Heart left ventricle (tissue), 16 donors: ENCODE data around the gene NLRP9. TPM values are rescaled to one million over a fixed set of nuclear protein-coding genes. Genes with fewer than 3 reads are reported as not detected.
"Not testable (repeated sequence)": the region's sequence is repeated elsewhere in the genome, so short reads cannot be mapped to it uniquely, and the experiment has no call there.

ENCODE experiments used
- ATAC-seq, 4 donors: fragments of 200-7000 bp; cut with Tn5 transposase; one replicate each; pipeline ENCODE4 v1.9.1; 2020 to 2022; ENCODE audit warnings: moderate library complexity in 4 of 4, mild to moderate bottlenecking in 3 of 4, moderate number of reproducible peaks in 1 of 4
- DNase-seq, 5 donors: peaks; one replicate each; pipeline ENCODE4 v3.0.0-alpha.2; 2020
- H3K27ac ChIP-seq, 12 donors: fragments of 200-600 bp; sonication (generic) in 4 of 12; one replicate each; pipeline versions ENCODE4 v1.5.0 to v1.8.0; 2016 to 2022; ENCODE audit warnings: mild to moderate bottlenecking in 2 of 12
- H3K27me3 ChIP-seq, 9 donors: fragments of 200-600 bp; sonication (generic) in 2 of 9; one replicate each; pipeline versions ENCODE4 v1.5.1 to v1.8.0; 2016 to 2022; ENCODE audit warnings: mild to moderate bottlenecking in 3 of 9
- H3K36me3 ChIP-seq, 9 donors: fragments of 200-600 bp; sonication (generic) in 2 of 9; one replicate each; pipeline versions ENCODE4 v1.5.0 to v1.8.0; 2018 to 2022; ENCODE audit warnings: mild to moderate bottlenecking in 2 of 9
- H3K4me1 ChIP-seq, 12 donors: fragments of 200-600 bp; sonication (generic) in 4 of 12; one replicate each; pipeline versions ENCODE4 v1.5.0 to v1.8.0; 2016 to 2022; ENCODE audit warnings: mild to moderate bottlenecking in 3 of 12
- H3K4me3 ChIP-seq, 12 donors: fragments of 200-600 bp; sonication (generic) in 4 of 12; one replicate each; pipeline versions ENCODE4 v1.5.0 to v1.8.0; 2017 to 2022; ENCODE audit warnings: mild to moderate bottlenecking in 9 of 12, moderate library complexity in 4 of 12
- H3K9me3 ChIP-seq, 12 donors: fragments of 200-600 bp; sonication (generic) in 4 of 12; one replicate each; pipeline versions ENCODE4 v1.5.0 to v1.8.0; 2016 to 2022; ENCODE audit warnings: mild to moderate bottlenecking in 1 of 12
- POLR2A ChIP-seq, 2 donors: fragments of 450-650 bp; IDR thresholded peaks; one replicate each; pipeline ENCODE4 v1.6.1; 2017; ENCODE audit warnings: antibody characterized with exemption in 2 of 2, mild to moderate bottlenecking in 2 of 2, moderate library complexity in 2 of 2
- WGBS, 4 donors: extraction: QIAGEN DNeasy Blood & Tissue Kit in 2 of 4; methylation state at CpG; one replicate each; pipeline versions ENCODE4 v1.1.5 to v1.1.7; 2013 to 2018; 5-methylcytosine and 5-hydroxymethylcytosine counted together
- intact Hi-C, 10 donors: fragments of 100-400 bp; cut with DNase I; formaldehyde crosslinking; loops; one replicate each; pipeline versions ENCODE4 v1.11.1 to v1.14.2; 2022
- polyA plus RNA-seq, 2 donors: library from polyadenylated mRNA; stranded (reverse); fragments of 200-250 nt; gene quantifications; one replicate each; pipeline ENCODE4 v1.2.3, GENCODE V29; 2013
- total RNA-seq, 9 donors: library from RNA; depleted of rRNA in 2 of 9; stranded (reverse); fragments of >200 nt in 2 of 9; fragmentation: NEBNext Ultra II Directional in 3 of 9; extraction: Animal tissue kit (Norgen Biotek cat#: 25700) in 3 of 9; gene quantifications; one replicate each; pipeline versions ENCODE4 v1.1.0 to v1.2.4, GENCODE V29; 2016 to 2023
- TF ChIP-seq, protein P1 (sequence below), 12 donors: fragments of 200-600 bp; sonication (generic) in 4 of 12; IDR thresholded peaks; one replicate each; pipeline versions ENCODE4 v1.5.0 to v1.8.0; 2018 to 2022; ENCODE audit warnings: antibody characterized with exemption in 12 of 12, mild to moderate bottlenecking in 5 of 12
- donor health status: ischemic (EF 13 %, LVEDD 7.1; RV severe dilation, severe dysfunction).
- donor health status: healthy with polysubstance abuse.
- donor health status: DM: no; HTN: yes; CAD: no.
- donor health status: DM: no; HTN: no; CAD: no.
- donor health status: ischemic (EF 25% LVEDD 6.9; RV normal size, moderate dysfunction).
- donor health status: ischemic (EF 25% LVEDD 5.7; RV mildly dilated, moderate dysfunction).
- donor health status: healthy.
- donor health status: DM: yes; HTN: yes; CAD: no.
- donor health status: ischemic (EF 35%, LVEDD 5.7; RV mildly dilated, moderate dysfunction).
- donor health status: nonischemic (EF 11% LVEDD 7.7; RV severe dilation, severe dysfunction).
- donor health status: DM: yes; HTN: yes; CAD: no.
- donor health status: PGD.
- donor health status: ischemic (EF 29% LVEDD 5.4; RV normal size, mild dysfunction).
- donor health status: nonischemic (EF 23%, LVEDD 6.1; RV moderate dilation, normal function).

NLRP9 gene
- total and polyA plus RNA-seq, 11 donors = not detected

DNA sequence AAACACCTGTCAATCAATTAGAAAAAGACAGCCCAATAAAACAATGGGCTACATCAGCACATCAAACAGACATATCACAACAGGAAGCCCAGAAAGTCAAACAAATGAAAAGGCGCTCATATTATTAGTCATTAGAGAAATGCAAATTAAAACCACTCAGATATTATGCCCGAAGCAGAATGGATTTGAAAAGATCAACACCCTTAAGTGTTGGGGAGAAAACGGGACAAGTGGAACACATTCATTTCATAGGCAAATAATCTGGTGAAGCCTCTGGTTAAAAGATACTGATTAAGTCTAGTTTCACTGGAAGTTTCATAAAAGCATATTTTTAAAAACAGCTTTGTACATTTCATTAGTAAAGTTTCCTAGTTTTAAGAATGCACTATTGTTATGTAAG, 17.4 kb downstream of the NLRP9 start:
- no peak for ATAC-seq
- H3K27me3 ChIP-seq = peaks cover 4 to 69% (median 28%) of the 10 kb centered on the region in 9 donors
- no peaks in the 10 kb centered on the region for H3K36me3 ChIP-seq
- H3K4me1 ChIP-seq = no peaks in the 10 kb centered on the region
- WGBS, 4 donors = 87 to 88% (median 87%) methylated on average over 3 of the region's 3 CpGs
- H3K27ac ChIP-seq = no peak overlapping the region
- peaks cover 0 to 19% (median 0%) of the 10 kb centered on the region in 12 donors for H3K9me3 ChIP-seq
- intact Hi-C loops = no loop called here
- no peak overlapping the region for H3K4me3 ChIP-seq
- no peak for DNase-seq
- TF ChIP-seq, protein P1, sequence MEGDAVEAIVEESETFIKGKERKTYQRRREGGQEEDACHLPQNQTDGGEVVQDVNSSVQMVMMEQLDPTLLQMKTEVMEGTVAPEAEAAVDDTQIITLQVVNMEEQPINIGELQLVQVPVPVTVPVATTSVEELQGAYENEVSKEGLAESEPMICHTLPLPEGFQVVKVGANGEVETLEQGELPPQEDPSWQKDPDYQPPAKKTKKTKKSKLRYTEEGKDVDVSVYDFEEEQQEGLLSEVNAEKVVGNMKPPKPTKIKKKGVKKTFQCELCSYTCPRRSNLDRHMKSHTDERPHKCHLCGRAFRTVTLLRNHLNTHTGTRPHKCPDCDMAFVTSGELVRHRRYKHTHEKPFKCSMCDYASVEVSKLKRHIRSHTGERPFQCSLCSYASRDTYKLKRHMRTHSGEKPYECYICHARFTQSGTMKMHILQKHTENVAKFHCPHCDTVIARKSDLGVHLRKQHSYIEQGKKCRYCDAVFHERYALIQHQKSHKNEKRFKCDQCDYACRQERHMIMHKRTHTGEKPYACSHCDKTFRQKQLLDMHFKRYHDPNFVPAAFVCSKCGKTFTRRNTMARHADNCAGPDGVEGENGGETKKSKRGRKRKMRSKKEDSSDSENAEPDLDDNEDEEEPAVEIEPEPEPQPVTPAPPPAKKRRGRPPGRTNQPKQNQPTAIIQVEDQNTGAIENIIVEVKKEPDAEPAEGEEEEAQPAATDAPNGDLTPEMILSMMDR (IDR thresholded peaks at IDR 0.05) = no peak
- no peak for TF ChIP-seq POLR2A (IDR thresholded peaks at IDR 0.05)

DNA sequence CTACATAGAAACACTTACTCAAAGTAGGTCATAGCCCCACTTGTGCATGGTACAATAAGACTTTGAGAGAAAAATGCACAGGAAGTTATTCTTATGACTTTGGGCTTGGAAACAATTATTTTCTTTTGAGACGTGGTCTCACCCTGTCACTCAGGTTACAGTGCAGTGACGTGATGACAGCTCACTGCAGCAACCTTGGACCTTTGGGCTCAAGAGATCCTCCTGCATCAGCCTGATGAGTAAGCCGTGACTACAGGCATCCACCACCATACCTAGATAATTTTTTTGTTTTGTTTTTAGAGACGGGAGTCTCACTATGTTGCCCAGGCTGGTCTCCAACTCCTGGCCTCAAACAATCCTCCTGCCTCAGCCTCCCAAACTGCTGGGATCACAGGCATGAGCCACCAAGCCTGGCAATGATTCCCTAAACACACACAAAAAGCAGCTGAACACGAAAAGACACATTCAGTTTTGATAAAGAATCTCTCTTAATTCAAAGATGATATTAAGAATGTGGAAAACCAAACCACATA, 17.9 kb downstream of the NLRP9 start:
- intact Hi-C loops = no loop called here
- Histone ChIP-seq H3K4me1 (no peaks in the 10 kb centered on the region), H3K36me3 (no peaks in the 10 kb centered on the region), H3K27me3 (peaks cover 5 to 74% (median 28%) of the 10 kb centered on the region in 9 donors), H3K4me3 (no peak overlapping the region), H3K27ac (no peak overlapping the region), H3K9me3 (peaks cover 0 to 19% (median 0%) of the 10 kb centered on the region in 12 donors)
- TF ChIP-seq POLR2A (IDR thresholded peaks at IDR 0.05) = no peak
- TF ChIP-seq, protein P1 (IDR thresholded peaks at IDR 0.05) = no peak
- ATAC-seq = no peak
- DNase-seq = no peak
- WGBS, 4 donors = 48 to 63% (median 57%) methylated on average over 5 of the region's 5 CpGs

DNA sequence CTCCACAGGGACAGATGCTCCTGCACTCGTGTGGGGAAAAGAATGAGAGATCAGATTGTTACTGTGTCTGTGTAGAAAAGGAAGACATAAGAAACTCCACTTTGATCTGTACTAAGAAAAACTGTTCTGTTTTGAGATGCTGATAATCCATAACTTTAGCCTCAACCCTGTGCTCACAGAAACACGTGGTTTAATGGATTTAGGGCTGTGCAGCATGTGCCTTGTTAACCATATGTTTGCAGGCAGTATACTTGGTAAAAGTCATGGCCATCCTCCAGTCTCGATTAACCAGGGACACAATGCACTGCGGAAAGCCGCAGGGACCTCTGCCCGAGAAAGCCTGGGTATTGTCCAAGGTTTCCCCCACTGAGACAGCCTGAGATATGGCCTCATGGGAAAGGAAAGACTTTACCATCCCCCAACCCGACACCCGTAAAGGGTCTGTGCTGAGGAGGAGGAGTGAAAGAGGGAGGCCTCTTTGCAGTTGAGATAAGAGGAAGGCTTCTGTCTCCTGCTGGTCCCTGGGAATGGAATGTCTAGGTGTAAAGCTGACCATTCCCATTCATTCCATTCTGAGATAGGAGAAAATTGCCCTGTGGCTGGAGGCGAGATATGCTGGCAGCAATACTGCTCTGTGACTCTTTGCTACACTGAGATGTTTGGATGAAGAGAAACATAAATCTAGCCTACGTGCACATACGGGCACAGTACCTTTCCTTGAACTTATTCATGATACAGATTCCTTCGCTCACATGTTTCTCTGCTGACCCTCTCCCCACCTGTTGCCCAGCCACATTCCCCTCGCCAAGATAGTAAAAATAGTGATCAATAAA, 20.1 kb downstream of the NLRP9 start:
- H3K4me3 ChIP-seq, DNase-seq, ATAC-seq, intact Hi-C loops, H3K4me1 ChIP-seq, H3K36me3 ChIP-seq, H3K27ac ChIP-seq: not testable (repeated sequence)
- Histone ChIP-seq H3K27me3 (peaks cover 6 to 88% (median 28%) of the 10 kb centered on the region in 9 donors), H3K9me3 (peaks cover 0 to 19% (median 0%) of the 10 kb centered on the region in 12 donors)
- 11 to 37% (median 21%) methylated on average over 13 of the region's 13 CpGs for WGBS, 4 donors

DNA sequence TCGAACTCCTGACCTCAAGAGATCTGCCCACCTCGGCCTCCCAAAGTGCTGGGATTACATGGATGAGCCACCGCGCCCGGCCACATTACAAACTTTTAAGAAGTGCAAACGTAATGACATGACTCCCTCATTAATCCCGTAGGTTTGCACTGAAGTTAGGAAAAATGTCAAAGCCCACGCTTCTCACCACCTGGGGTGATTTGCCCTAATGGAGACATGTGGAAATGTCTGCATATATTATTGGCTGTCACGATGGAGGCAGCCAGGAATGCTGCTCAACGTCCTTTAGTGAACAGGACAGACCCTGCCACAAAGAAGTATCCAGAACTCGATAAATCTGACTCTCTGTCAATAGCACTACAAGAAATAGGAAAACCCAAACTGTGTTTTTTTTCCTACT, 21.0 kb downstream of the NLRP9 start:
- TF ChIP-seq POLR2A (IDR thresholded peaks at IDR 0.05) = no peak
- TF ChIP-seq, protein P1 (IDR thresholded peaks at IDR 0.05) = no peak
- H3K27me3 ChIP-seq = peaks cover 6 to 83% (median 28%) of the 10 kb centered on the region in 9 donors
- DNase-seq (no peak), ATAC-seq (no peak)
- intact Hi-C loops = no loop called here
- peaks cover 0 to 18% (median 0%) of the 10 kb centered on the region in 12 donors for H3K9me3 ChIP-seq
- 60 to 77% (median 71%) methylated on average over 11 of the region's 11 CpGs for WGBS, 4 donors
- H3K4me1 ChIP-seq = no peaks in the 10 kb centered on the region
- no peak overlapping the region for H3K27ac ChIP-seq
- no peaks in the 10 kb centered on the region for H3K36me3 ChIP-seq
- H3K4me3 ChIP-seq = no peak overlapping the region
